ENCODE results near the gene BANF2.

GRCh38 chr20:17658648-17658993, 41.1 kb upstream of the BANF2 start:
- TF ChIP-seq CTCF (IDR thresholded peaks at IDR 0.05 in 2 of 3, conservative IDR thresholded peaks at IDR 0.05 in 1 of 3; ENCODE audit: control insufficient read depth in 2 of 3, extremely low read depth in 1 of 3, insufficient read depth in 1 of 3, low read depth in 3 of 3, low read length in 3 of 3) (no peak), TAF1 (IDR thresholded peaks at IDR 0.05; ENCODE audit: borderline replicate concordance, low read depth, low read length) (no peak), CHD2 (IDR thresholded peaks at IDR 0.05; ENCODE audit: borderline replicate concordance, low read depth, low read length) (no peak), EP300 (IDR thresholded peaks at IDR 0.05; ENCODE audit: borderline replicate concordance in 1 of 2, control insufficient read depth in 1 of 2, low read depth in 2 of 2, low read length in 2 of 2) (no peak), ZBED1 (IDR thresholded peaks at IDR 0.05; ENCODE audit: borderline replicate concordance) (no peak), POU2F2 (IDR thresholded peaks at IDR 0.05; ENCODE audit: borderline replicate concordance, low read depth, low read length) (no peak)
